Adrenal gland (tissue), 5 donors: ENCODE results near the gene CMIP.

Experiments used
- CTCF ChIP-seq, 6 experiments: fragments of 450-650 bp in 4 of 6; fragments of 200-600 bp in 2 of 6; sonication (generic) in 1 of 6; IDR thresholded peaks; 1 replicate in 5 of 6; 2 replicates in 1 of 6; pipeline versions ENCODE4 v1.5.1 to v1.8.0; 2016 to 2021; ENCODE audit warnings: antibody characterized with exemption in 6 of 6, mild to moderate bottlenecking in 2 of 6, moderate library complexity in 1 of 6
- POLR2A ChIP-seq, 2 donors: fragments of 450-650 bp; IDR thresholded peaks; one replicate each; pipeline ENCODE4 v1.6.1; 2017; ENCODE audit warnings: antibody characterized with exemption in 2 of 2, mild to moderate bottlenecking in 2 of 2, moderate library complexity in 1 of 2
- donor health status: DM: no; HTN: no; CAD: no.

- TF ChIP-seq CTCF (IDR thresholded peaks at IDR 0.05) (no peak), POLR2A (IDR thresholded peaks at IDR 0.05) (no peak)
These were observed 145.5 kb downstream of the CMIP start for GRCh38 chr16:81589975-81590650.
